Nephron (organoid): ENCODE measurements around the gene ZNF367.

Source experiments
- H3K27ac Mint-ChIP-seq, 3 experiments: 2 replicates each; pipeline ENCODE4 v1.8.0; 2020; ENCODE audit warnings: mixed read lengths in 3 of 3, mild to moderate bottlenecking in 2 of 3, moderate library complexity in 1 of 3
- H3K27me3 Mint-ChIP-seq: 2 replicates; pipeline ENCODE4 v1.8.0; 2021; ENCODE audit warnings: low read depth, mild to moderate bottlenecking, moderate library complexity, mixed read lengths
- H3K36me3 Mint-ChIP-seq: 2 replicates; pipeline ENCODE4 v1.8.0; 2020; ENCODE audit warnings: low read depth, mixed read lengths
- H3K4me1 Mint-ChIP-seq: 2 replicates; pipeline ENCODE4 v1.8.0; 2020; ENCODE audit warnings: mixed read lengths
- H3K4me3 Mint-ChIP-seq, 3 experiments: 2 replicates each; pipeline ENCODE4 v1.8.0; 2020; ENCODE audit warnings: mild to moderate bottlenecking in 3 of 3, mixed read lengths in 3 of 3, moderate library complexity in 2 of 3
- H3K9me3 Mint-ChIP-seq: 2 replicates; pipeline ENCODE4 v1.8.0; 2020; ENCODE audit warnings: mixed read lengths
- CTCF ChIP-seq, 3 experiments: fragments of 200-600 bp; sonication (generic); IDR thresholded peaks; one replicate each; pipeline ENCODE4 v1.5.0; 2021; ENCODE audit warnings: antibody characterized with exemption in 3 of 3; ENCODE audit not compliant: unreplicated experiment in 3 of 3

ZNF367 gene

GRCh38 chr9:96382839-96383164 lies 35.4 kb downstream of the ZNF367 start:
- TF ChIP-seq CTCF (IDR thresholded peaks at IDR 0.05; ENCODE audit: unreplicated experiment in 3 of 3), result no peak
- Mint-ChIP-seq H3K4me3 (peak overlapping the region; percentile 86 to 93 (median 91)), H3K27me3 (peaks cover 9% of the 10 kb centered on the region), H3K36me3 (no peaks in the 10 kb centered on the region), H3K27ac (peak overlapping the region; percentile 56 to 90 (median 84)), H3K9me3 (no peaks in the 10 kb centered on the region), H3K4me1 (peaks cover 16% of the 10 kb centered on the region)

DNA sequence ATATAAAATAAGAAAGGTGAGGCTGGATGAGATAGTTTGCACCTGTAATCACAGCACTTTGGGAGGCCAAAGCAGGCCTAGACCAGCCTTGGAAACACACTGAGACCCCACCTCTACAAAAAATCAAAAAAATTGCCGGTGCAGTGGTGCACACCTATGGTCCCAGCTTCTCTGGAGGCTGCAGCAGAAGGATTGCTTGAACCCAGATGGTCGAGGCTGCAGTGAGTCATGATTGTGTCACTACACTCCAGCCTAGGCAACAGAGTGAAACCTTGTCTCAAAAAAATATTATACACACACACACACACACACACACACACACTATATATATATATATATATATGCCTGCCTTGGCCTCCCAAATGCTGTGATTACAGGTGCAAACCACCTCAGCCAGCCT lies 36.0 kb downstream of the ZNF367 start:
- Mint-ChIP-seq H3K27ac (no peak overlapping the region), H3K9me3 (no peaks in the 10 kb centered on the region), H3K4me3 (no peak overlapping the region), H3K4me1 (peaks cover 23% of the 10 kb centered on the region), H3K36me3 (no peaks in the 10 kb centered on the region), H3K27me3 (peaks cover 9% of the 10 kb centered on the region)
- TF ChIP-seq CTCF (IDR thresholded peaks at IDR 0.05; ENCODE audit: unreplicated experiment in 3 of 3), result no peak

DNA sequence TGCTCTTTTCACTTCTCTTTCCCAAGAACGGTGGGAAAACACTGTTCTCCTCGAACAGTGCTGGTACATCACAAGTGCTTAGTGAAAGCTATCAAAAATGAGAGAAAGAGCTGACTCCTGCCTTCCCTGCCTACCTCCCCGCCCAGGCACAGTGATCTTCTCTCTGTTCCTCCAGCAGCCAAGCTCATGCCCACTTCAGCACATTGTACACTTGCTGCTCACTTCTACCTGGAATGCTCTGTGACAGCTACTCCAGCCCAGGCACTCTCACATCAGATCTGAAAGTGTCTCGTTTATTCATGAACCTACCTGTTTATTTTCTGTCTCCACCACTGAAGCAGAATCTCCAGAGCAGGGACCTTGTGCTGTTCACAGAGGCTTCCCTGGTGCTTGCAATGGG lies 36.5 kb downstream of the ZNF367 start:
- Mint-ChIP-seq H3K27ac (no peak overlapping the region), H3K9me3 (no peaks in the 10 kb centered on the region), H3K4me1 (peaks cover 27% of the 10 kb centered on the region), H3K4me3 (peak overlapping the region in 1 of 3 experiments; percentile 14), H3K36me3 (no peaks in the 10 kb centered on the region), H3K27me3 (peaks cover 9% of the 10 kb centered on the region)
- no peak for TF ChIP-seq CTCF (IDR thresholded peaks at IDR 0.05; ENCODE audit: unreplicated experiment in 3 of 3)

GRCh38 chr9:96381125-96381524 lies 37.0 kb downstream of the ZNF367 start:
- peaks cover 9% of the 10 kb centered on the region for H3K27me3 Mint-ChIP-seq
- peaks cover 28% of the 10 kb centered on the region for H3K4me1 Mint-ChIP-seq
- H3K36me3 Mint-ChIP-seq, result no peaks in the 10 kb centered on the region
- H3K27ac Mint-ChIP-seq, result no peak overlapping the region
- TF ChIP-seq CTCF (IDR thresholded peaks at IDR 0.05; ENCODE audit: unreplicated experiment in 3 of 3), result no peak
- H3K4me3 Mint-ChIP-seq, result peak overlapping the region in 1 of 3 experiments; percentile 7
- H3K9me3 Mint-ChIP-seq, result no peaks in the 10 kb centered on the region

- H3K36me3 Mint-ChIP-seq, result no peaks in the 10 kb centered on the region
- H3K9me3 Mint-ChIP-seq, result no peaks in the 10 kb centered on the region
- H3K27ac Mint-ChIP-seq, result no peak overlapping the region
- H3K4me1 Mint-ChIP-seq, result peaks cover 28% of the 10 kb centered on the region
- no peak overlapping the region for H3K4me3 Mint-ChIP-seq
- TF ChIP-seq CTCF (IDR thresholded peaks at IDR 0.05; ENCODE audit: unreplicated experiment in 3 of 3), result no peak
- peaks cover 9% of the 10 kb centered on the region for H3K27me3 Mint-ChIP-seq
Measured at GRCh38 chr9:96379461-96379860, 38.7 kb downstream of the ZNF367 start.

- H3K36me3 Mint-ChIP-seq, result no peaks in the 10 kb centered on the region
- H3K4me3 Mint-ChIP-seq, result no peak overlapping the region
- no peak for TF ChIP-seq CTCF (IDR thresholded peaks at IDR 0.05; ENCODE audit: unreplicated experiment in 3 of 3)
Measured at GRCh38 chr9:96378187-96378586, 40.0 kb downstream of the ZNF367 start.

More at GRCh38 chr9:96378187-96378586, 40.0 kb downstream of the ZNF367 start:
- Mint-ChIP-seq H3K9me3 (no peaks in the 10 kb centered on the region), H3K4me1 (peaks cover 23% of the 10 kb centered on the region), H3K27ac (no peak overlapping the region), H3K27me3 (peaks cover 9% of the 10 kb centered on the region)
